RWPE1 (cell line): ENCODE measurements around the gene NUDT19.

Source experiments
- CTCF ChIA-PET: fragments of 350-600 bp; sonication (Branson Sonifier 250); formaldehyde crosslinking; extraction: SDS; loops from one replicate; lab custom pipeline; 2021; lab: Yijun Ruan, JAX
- POLR2A ChIA-PET: fragments of 400-600 bp; formaldehyde crosslinking; extraction: SDS; loops from one replicate; lab custom pipeline; 2020; ENCODE audit warnings: antibody characterized with exemption; ENCODE audit not compliant: low non-redundant PET; lab: Yijun Ruan, JAX
- DNase-seq: peaks from one replicate; pipeline ENCODE4 v3.0.0; 2012; ENCODE audit warnings: low spot score
- H3K27ac ChIP-seq: fragments of 450-650 bp; 2 replicates; pipeline ENCODE4 v1.5.1; 2017
- CTCF ChIP-seq: fragments of 450-650 bp; conservative IDR thresholded peaks from 2 replicates; pipeline ENCODE4 v1.5.1; 2017; ENCODE audit warnings: low read depth, mild to moderate bottlenecking

Gene NUDT19

GRCh38 chr19:32673573-32673972, 18.0 kb upstream of the NUDT19 start:
- no peak overlapping the region for H3K27ac ChIP-seq
- no peak for TF ChIP-seq CTCF
- no peak for DNase-seq
- ChIA-PET CTCF (interaction anchor here (0.7 kb wide), 1 partner anchor 136 kb away, joined by 5 read pairs; no protein-coding TSS in a partner anchor), POLR2A (interaction anchor here (0.7 kb wide), 1 partner anchor 21 kb away, joined by 4 read pairs; no protein-coding TSS in a partner anchor)

- peak overlapping the region; percentile 84 for H3K27ac ChIP-seq
- no peak for DNase-seq
- ChIA-PET CTCF (interaction anchor here (0.7 kb wide), 1 partner anchor 135 kb away, joined by 5 read pairs; no protein-coding TSS in a partner anchor), POLR2A (interaction anchor here (0.6 kb wide), 1 partner anchor 260 kb away, joined by 4 read pairs; no protein-coding TSS in a partner anchor)
- TF ChIP-seq CTCF: no peak
Measured at GRCh38 chr19:32674153-32674930, 17.3 kb upstream of the NUDT19 start.

- POLR2A ChIA-PET: interaction anchor here (0.5 to 1.8 kb wide), 5 partner anchors 11 to 261 kb away, joined by 3 to 10 read pairs (median 5); partner anchors contain the start of gene NUDT19
- TF ChIP-seq CTCF: no peak
- H3K27ac ChIP-seq: peak within 1 kb of the TSS; percentile 84
- peak; percentile 97 for DNase-seq
- CTCF ChIA-PET: interaction anchor here (1.6 kb wide), 1 partner anchor 75 kb away, joined by 8 read pairs; no protein-coding TSS in a partner anchor
Measured at GRCh38 chr19:32674931-32675719, 16.5 kb upstream of the NUDT19 start, which contains the start of gene ANKRD27. ANKRD27 (minus strand) TSS chr19:32675180; CDS start chr19:32659015, 16,165 bp downstream.

- POLR2A ChIA-PET: interaction anchor here (0.5 to 1.8 kb wide), 4 partner anchors 12 to 191 kb away, joined by 3 to 10 read pairs (median 7); partner anchors contain the start of gene NUDT19
- CTCF ChIA-PET: interaction anchor here (1.6 kb wide), 1 partner anchor 76 kb away, joined by 8 read pairs; no protein-coding TSS in a partner anchor
Measured at GRCh38 chr19:32675720-32676185, 15.9 kb upstream of the NUDT19 start, which contains the start of gene RGS9BP. RGS9BP (plus strand) TSS chr19:32675848; CDS start chr19:32676264, 416 bp downstream.

GRCh38 chr19:32676186-32676894, 15.3 kb upstream of the NUDT19 start:
- TF ChIP-seq CTCF: 0 out of 2 replicates have a peak, but pooled peaks have one; percentile 10
- ChIA-PET POLR2A (interaction anchor here (0.5 to 1.8 kb wide), 2 partner anchors 15 to 43 kb away, joined by 4 to 9 read pairs; partner anchors contain the start of gene NUDT19), CTCF (interaction anchor here (1.6 kb wide), 1 partner anchor 76 kb away, joined by 8 read pairs; no protein-coding TSS in a partner anchor)
- peak overlapping the region; percentile 84; the same call in 1 of the 2 replicates for H3K27ac ChIP-seq
- no peak for DNase-seq

More at GRCh38 chr19:32675720-32676185, 15.9 kb upstream of the NUDT19 start, which contains the start of gene RGS9BP:
- peak; percentile 70 for DNase-seq
- TF ChIP-seq CTCF: no peak
- peak within 1 kb of the TSS; percentile 84 for H3K27ac ChIP-seq
